Right lobe of liver (tissue), 4 donors: Measurements from ENCODE around the gene STEAP4.
A peak's percentile ranks its signal among the peaks of the same experiment; 100 is the strongest.

ENCODE experiments used
- CTCF ChIP-seq, 4 donors: fragments of 200-600 bp in 3 of 4; fragments of 450-650 bp in 1 of 4; IDR thresholded peaks; one replicate each; pipeline versions ENCODE4 v1.5.1 to v1.8.0; 2016 to 2022; ENCODE audit warnings: antibody characterized with exemption in 4 of 4, mild to moderate bottlenecking in 2 of 4
- POLR2A ChIP-seq: fragments of 450-650 bp; IDR thresholded peaks from one replicate; pipeline ENCODE4 v1.6.1; 2017; ENCODE audit warnings: antibody characterized with exemption, mild to moderate bottlenecking
- donor health status: DM: no; HTN: no; CAD: no.
- donor health status: DM: no; HTN: no; CAD: no.
- donor health status: DM: no; HTN: yes; CAD: no.

DNA sequence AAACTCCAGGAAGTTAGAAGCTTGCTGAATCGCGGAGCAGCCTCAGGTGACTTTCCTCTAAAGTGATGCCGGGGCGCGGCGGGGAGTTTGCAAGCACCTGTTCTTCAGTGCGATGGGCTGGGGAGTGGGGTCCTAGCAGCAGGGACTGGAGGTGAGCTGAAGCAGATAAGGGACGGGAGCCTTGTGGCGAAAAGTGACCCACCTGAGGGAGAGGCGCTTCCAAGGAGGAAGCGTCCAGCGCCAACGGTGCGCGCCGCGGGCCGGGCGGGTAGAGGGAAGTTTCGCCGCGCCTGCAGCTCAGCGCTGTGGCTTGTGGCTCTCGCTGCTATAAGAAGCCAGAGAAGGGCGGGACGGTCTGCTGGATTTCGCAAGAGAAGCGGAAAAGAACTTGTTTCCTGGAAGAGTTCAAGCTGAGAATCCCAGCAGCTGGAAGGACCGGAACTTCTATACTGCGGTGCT is at the start of gene STEAP4:
- no peak for TF ChIP-seq CTCF (IDR thresholded peaks at IDR 0.05)
- peak; percentile 34 for TF ChIP-seq POLR2A
